A673 (cell line): ENCODE results near the gene TP53I13.

Experiments used
- CTCF ChIP-seq: fragments of 300-800, 200-600 bp; sonication (generic); conservative IDR thresholded peaks from 2 replicates; pipeline ENCODE4 v1.5.1; 2017; ENCODE audit warnings: low read depth, mild to moderate bottlenecking, antibody characterized with exemption, low read length, moderate library complexity, mixed read lengths
- EZH2 ChIP-seq: fragments of 200-600 bp; sonication (generic); IDR thresholded peaks from 2 replicates; pipeline ENCODE4 v1.6.1; 2017; ENCODE audit warnings: borderline replicate concordance, low read depth, mild to moderate bottlenecking, mixed read lengths, antibody characterized with exemption, low read length; ENCODE audit not compliant: poor library complexity, severe bottlenecking

GRCh38 chr17:29594519-29595090, 26.1 kb downstream of the TP53I13 start:
- TF ChIP-seq CTCF: 0 out of 2 replicates have a peak, but pooled peaks have one; percentile 7
- no peak for TF ChIP-seq EZH2
